Mesothelial cell of epicardium (in vitro differentiated cells): ENCODE data around the gene IGF1R. TPM values are rescaled to one million over a fixed set of nuclear protein-coding genes. Genes with fewer than 3 reads are reported as not detected.

ENCODE experiments used
- DNase-seq, 2 experiments: peaks; one replicate each; pipeline ENCODE4 v3.0.0; 2021; ENCODE audit warnings: low spot score in 2 of 2; ENCODE audit not compliant: unreplicated experiment in 2 of 2
- H3K27ac Mint-ChIP-seq: 2 replicates; pipeline ENCODE4 v1.8.0; 2021; ENCODE audit warnings: mixed read lengths
- H3K27me3 Mint-ChIP-seq: 2 replicates; pipeline ENCODE4 v1.8.0; 2021; ENCODE audit warnings: low read depth, mixed read lengths
- H3K36me3 Mint-ChIP-seq: 2 replicates; pipeline ENCODE4 v1.8.0; 2021; ENCODE audit warnings: mixed read lengths
- H3K4me1 Mint-ChIP-seq: 2 replicates; pipeline ENCODE4 v1.8.0; 2021; ENCODE audit warnings: mixed read lengths
- H3K4me3 Mint-ChIP-seq: 2 replicates; pipeline ENCODE4 v1.8.0; 2021; ENCODE audit warnings: mild to moderate bottlenecking, moderate library complexity, mixed read lengths
- H3K9me3 Mint-ChIP-seq: 2 replicates; pipeline ENCODE4 v1.8.0; 2021; ENCODE audit warnings: mixed read lengths
- total RNA-seq: library from RNA; stranded (reverse); gene quantifications from 3 replicates; pipeline ENCODE4 v1.2.1, GENCODE V29; 2021
- TF ChIP-seq, protein P1 (sequence below): fragments of 200-600 bp; sonication (generic); IDR thresholded peaks from one replicate; pipeline ENCODE4 v1.5.0; 2021; ENCODE audit warnings: antibody characterized with exemption; ENCODE audit not compliant: unreplicated experiment

IGF1R gene
- total RNA-seq, 1 donor from 2014 or later: 113 TPM

DNA sequence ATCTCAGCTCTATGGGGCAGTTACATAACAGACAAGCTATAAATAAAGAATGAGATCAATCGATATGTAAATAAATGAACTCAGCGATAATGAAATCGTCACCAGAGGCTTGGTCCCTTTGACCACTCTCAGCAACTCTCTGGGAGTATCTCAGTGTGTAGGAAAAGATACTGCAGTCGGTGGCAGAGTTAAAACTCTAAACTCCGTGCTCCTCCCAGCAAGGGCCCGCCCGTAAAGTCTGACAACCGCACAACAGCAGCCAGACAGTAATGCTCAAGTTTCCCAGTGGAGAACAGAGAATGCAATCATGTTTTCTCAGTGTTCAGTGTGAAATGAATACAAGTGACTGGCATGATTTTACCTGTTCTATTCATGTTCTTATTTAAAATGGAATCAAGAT is 28.3 kb upstream of the IGF1R start:
- peak in 1 of 2 experiments; percentile 28 for DNase-seq
- Mint-ChIP-seq H3K36me3 (no peaks in the 10 kb centered on the region), H3K4me1 (peaks cover 24% of the 10 kb centered on the region), H3K4me3 (no peak overlapping the region), H3K9me3 (no peaks in the 10 kb centered on the region), H3K27ac (no peak overlapping the region), H3K27me3 (peaks cover 4% of the 10 kb centered on the region)
- TF ChIP-seq, protein P1, sequence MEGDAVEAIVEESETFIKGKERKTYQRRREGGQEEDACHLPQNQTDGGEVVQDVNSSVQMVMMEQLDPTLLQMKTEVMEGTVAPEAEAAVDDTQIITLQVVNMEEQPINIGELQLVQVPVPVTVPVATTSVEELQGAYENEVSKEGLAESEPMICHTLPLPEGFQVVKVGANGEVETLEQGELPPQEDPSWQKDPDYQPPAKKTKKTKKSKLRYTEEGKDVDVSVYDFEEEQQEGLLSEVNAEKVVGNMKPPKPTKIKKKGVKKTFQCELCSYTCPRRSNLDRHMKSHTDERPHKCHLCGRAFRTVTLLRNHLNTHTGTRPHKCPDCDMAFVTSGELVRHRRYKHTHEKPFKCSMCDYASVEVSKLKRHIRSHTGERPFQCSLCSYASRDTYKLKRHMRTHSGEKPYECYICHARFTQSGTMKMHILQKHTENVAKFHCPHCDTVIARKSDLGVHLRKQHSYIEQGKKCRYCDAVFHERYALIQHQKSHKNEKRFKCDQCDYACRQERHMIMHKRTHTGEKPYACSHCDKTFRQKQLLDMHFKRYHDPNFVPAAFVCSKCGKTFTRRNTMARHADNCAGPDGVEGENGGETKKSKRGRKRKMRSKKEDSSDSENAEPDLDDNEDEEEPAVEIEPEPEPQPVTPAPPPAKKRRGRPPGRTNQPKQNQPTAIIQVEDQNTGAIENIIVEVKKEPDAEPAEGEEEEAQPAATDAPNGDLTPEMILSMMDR: no peak

- peaks cover 24% of the 10 kb centered on the region for H3K4me1 Mint-ChIP-seq
- DNase-seq: no peak
- H3K27me3 Mint-ChIP-seq: peaks cover 7% of the 10 kb centered on the region
- no peak overlapping the region for H3K4me3 Mint-ChIP-seq
- H3K9me3 Mint-ChIP-seq: no peaks in the 10 kb centered on the region
- H3K36me3 Mint-ChIP-seq: no peaks in the 10 kb centered on the region
- H3K27ac Mint-ChIP-seq: no peak overlapping the region
- TF ChIP-seq, protein P1: no peak
These were observed 27.3 kb upstream of the IGF1R start for GRCh38 chr15:98621021-98621420.

DNA sequence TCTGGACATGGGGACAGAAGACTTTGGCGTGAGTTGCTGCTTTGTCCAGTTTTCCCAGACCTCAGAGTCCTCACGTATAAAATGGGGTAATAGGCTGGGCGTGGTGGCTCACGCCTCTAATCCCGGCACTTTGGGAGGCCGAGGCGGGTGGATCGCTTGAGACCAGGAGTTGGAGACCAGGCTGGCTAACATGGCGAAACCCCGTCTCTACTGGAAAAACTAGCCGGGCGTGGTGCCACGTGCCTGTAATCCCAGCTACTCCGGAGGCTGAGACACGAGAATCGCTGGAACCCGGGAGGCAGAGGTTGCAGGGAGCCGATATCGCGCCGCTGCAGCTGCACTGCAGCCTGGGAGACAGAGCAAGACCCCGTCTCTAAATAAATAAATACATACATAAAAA is 22.7 kb upstream of the IGF1R start:
- H3K9me3 Mint-ChIP-seq: no peaks in the 10 kb centered on the region
- H3K4me3 Mint-ChIP-seq: no peak overlapping the region
- no peaks in the 10 kb centered on the region for H3K36me3 Mint-ChIP-seq
- H3K27ac Mint-ChIP-seq: no peak overlapping the region
- H3K27me3 Mint-ChIP-seq: peaks cover 10% of the 10 kb centered on the region
- no peaks in the 10 kb centered on the region for H3K4me1 Mint-ChIP-seq
- TF ChIP-seq, protein P1: no peak
- DNase-seq: no peak

DNA sequence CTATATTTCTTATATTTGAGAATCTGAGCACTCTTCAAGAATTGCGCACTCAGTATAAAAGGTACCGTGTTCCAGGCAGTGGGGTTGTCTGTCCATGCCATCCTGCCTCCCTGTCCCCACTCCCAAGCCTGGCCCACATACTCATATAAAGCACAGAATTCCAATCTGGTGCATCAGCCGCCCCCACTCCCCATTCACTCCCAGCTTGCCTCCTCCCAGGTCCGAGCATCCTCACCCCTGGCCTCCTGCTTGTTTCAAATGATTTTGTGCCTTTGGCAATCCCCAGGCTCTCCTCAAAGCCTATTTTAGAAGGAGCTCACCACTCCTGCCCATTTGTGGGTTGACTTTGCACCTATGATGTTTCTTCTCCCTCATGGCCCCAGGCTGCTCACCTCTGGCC is 22.2 kb upstream of the IGF1R start:
- TF ChIP-seq, protein P1: no peak
- Mint-ChIP-seq H3K9me3 (no peaks in the 10 kb centered on the region), H3K4me1 (no peaks in the 10 kb centered on the region), H3K4me3 (no peak overlapping the region), H3K36me3 (no peaks in the 10 kb centered on the region), H3K27me3 (peaks cover 10% of the 10 kb centered on the region), H3K27ac (no peak overlapping the region)
- no peak for DNase-seq

DNA sequence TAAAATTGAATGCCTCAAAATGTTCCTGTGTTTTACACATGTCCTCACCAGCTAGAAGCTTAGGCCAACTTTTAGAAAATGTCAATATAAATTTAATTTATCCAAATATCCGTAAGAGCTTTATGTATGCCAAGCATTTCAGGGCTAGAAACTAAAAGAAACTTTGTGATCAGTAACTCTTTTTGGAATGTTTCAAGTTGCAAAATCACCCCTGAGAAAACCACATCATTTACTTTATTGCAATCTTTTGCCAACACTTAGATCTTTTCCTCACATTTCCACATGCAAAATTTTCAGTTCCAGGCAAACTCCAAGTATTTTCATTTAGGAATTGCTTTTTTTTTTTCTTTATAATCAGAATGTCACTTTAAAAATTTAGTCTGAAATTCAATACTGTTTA is 20.1 kb upstream of the IGF1R start:
- TF ChIP-seq, protein P1: no peak
- H3K9me3 Mint-ChIP-seq: no peaks in the 10 kb centered on the region

GRCh38 chr15:98635848-98636247 is 12.5 kb upstream of the IGF1R start:
- H3K4me3 Mint-ChIP-seq: no peak overlapping the region

More for the DNA sequence above, 20.1 kb upstream of the IGF1R start:
- H3K27me3 Mint-ChIP-seq: peaks cover 10% of the 10 kb centered on the region
- H3K4me3 Mint-ChIP-seq: no peak overlapping the region
- H3K27ac Mint-ChIP-seq: no peak overlapping the region
- no peaks in the 10 kb centered on the region for H3K36me3 Mint-ChIP-seq
- no peaks in the 10 kb centered on the region for H3K4me1 Mint-ChIP-seq
- DNase-seq: no peak

More at GRCh38 chr15:98635848-98636247, 12.5 kb upstream of the IGF1R start:
- Mint-ChIP-seq H3K36me3 (no peaks in the 10 kb centered on the region), H3K27ac (no peak overlapping the region), H3K27me3 (peaks cover 2% of the 10 kb centered on the region), H3K4me1 (no peaks in the 10 kb centered on the region), H3K9me3 (no peaks in the 10 kb centered on the region)
- no peak for DNase-seq
- TF ChIP-seq, protein P1: no peak
